HUES48 (cell line): Measurements from ENCODE around the gene ADM2.

Source experiments
- H3K27ac ChIP-seq: one replicate; pipeline ENCODE4 v1.7.0; 2013; ENCODE audit warnings: low read depth, low read length, inconsistent platforms
- H3K27me3 ChIP-seq: 2 replicates; pipeline ENCODE4 v1.6.1; 2013; ENCODE audit warnings: mild to moderate bottlenecking, low read length; ENCODE audit not compliant: control insufficient read depth, insufficient read depth
- H3K36me3 ChIP-seq: 2 replicates; pipeline ENCODE4 v1.6.1; 2013; ENCODE audit warnings: low read length; ENCODE audit not compliant: control insufficient read depth, insufficient read depth
- H3K4me1 ChIP-seq: 2 replicates; pipeline ENCODE4 v1.6.1; 2013; ENCODE audit warnings: mild to moderate bottlenecking, low read length; ENCODE audit not compliant: control insufficient read depth, insufficient read depth
- H3K4me3 ChIP-seq: 2 replicates; pipeline ENCODE4 v1.5.1; 2013; ENCODE audit warnings: mild to moderate bottlenecking, low read depth, low read length
- H3K9ac ChIP-seq: 2 replicates; pipeline ENCODE4 v1.6.1; 2013; ENCODE audit warnings: mild to moderate bottlenecking, low read depth, low read length, moderate library complexity
- H3K9me3 ChIP-seq: 2 replicates; pipeline ENCODE4 v1.6.1; 2013; ENCODE audit warnings: low read length; ENCODE audit not compliant: control insufficient read depth, insufficient read depth

Gene ADM2

DNA sequence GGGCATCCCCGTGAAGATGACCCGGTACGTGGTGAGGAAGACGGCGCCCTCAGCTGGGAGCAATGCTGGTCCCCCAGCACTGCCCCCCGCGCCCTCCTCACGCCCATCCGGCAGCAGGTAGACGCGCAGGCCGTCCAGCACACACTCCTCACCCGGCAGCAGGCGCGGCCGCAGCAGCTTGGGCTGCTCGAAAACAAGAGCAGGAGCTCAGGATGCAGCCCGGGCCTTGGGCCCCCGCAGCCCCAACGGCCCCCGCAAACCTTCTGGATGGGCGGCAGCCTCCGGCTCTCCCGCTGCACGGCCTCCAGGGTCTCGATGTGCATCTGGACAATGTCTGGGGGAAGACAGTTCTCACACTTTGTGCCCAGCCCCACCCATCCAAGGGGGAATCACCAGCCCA lies 19.8 kb upstream of the ADM2 start:
- Histone ChIP-seq H3K9ac (no peak overlapping the region), H3K36me3 (peaks cover 87% of the 10 kb centered on the region), H3K4me1 (no peaks in the 10 kb centered on the region)

DNA sequence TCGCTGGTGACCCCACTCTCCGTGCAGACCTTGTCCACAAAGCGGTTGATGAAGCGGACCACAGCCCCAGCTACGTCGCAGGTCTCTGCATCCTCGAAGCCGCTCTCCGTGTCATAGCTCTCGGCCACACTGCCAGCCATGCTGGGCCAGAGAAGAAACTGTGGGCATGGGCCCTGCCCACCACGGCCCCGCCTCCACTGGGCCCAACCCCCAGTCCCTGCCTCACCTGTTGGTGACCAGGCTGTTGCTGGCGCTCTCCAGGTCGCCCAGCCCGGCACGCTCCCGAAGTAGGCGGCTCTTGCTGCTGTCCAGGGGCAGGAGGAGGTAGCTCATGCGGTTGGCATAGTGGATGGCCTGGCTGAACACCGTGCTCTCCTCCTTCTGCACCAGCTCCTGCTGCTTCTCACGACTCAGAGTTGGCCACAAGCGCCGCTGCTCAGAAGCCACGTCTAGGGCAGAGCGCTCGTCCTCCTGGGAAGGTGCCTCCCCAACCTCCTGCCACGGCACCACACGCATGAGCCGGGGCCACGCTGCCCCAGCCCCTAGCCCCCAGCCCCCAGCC lies 19.3 kb upstream of the ADM2 start:
- H3K9ac ChIP-seq, result no peak overlapping the region
- H3K36me3 ChIP-seq, result peaks cover 92% of the 10 kb centered on the region

More for the DNA sequence above, 19.8 kb upstream of the ADM2 start:
- H3K4me3 ChIP-seq, result no peak overlapping the region
- no peak overlapping the region for H3K27ac ChIP-seq
- no peaks in the 10 kb centered on the region for H3K9me3 ChIP-seq
- no peaks in the 10 kb centered on the region for H3K27me3 ChIP-seq

DNA sequence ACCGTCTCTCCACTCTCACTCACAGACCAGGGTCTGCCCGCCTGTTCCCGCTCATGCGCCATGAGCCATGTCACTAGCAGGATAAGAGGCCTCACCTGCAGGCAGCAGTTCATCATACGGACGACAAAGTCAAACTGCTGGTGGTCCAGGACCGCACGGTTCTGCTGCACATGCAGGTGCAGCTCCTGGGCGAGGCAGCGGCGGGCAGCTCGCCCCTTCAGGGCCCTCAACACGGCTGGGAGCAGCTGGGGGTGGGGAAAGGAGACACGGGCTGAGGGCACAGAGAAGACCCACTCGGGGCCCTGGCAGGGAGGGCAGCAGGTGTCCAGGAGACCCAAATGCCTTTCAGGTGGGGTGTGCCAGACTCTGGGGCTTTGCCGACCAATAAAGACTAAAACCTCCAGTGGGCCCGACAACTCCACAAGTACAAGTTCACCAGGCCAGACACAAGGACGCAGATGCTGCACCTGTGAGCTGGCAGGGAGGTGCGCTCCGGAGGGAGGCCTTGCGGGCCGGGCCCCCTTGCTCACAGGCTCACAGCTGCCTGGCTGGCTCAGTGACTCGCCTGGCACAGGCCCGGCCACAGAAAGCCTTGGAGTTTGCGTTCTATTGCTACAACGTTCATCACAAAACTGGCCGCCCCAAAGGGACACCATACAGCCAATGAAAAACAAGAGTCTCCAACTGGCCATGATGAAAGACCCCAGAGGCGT lies 18.0 kb upstream of the ADM2 start:
- Histone ChIP-seq H3K9me3 (no peaks in the 10 kb centered on the region), H3K36me3 (peaks cover 89% of the 10 kb centered on the region), H3K4me3 (no peak overlapping the region), H3K27me3 (no peaks in the 10 kb centered on the region), H3K27ac (no peak overlapping the region), H3K9ac (no peak overlapping the region), H3K4me1 (no peaks in the 10 kb centered on the region)

More for the DNA sequence above, 19.3 kb upstream of the ADM2 start:
- Histone ChIP-seq H3K4me3 (no peak overlapping the region), H3K27me3 (no peaks in the 10 kb centered on the region), H3K9me3 (no peaks in the 10 kb centered on the region), H3K27ac (no peak overlapping the region), H3K4me1 (no peaks in the 10 kb centered on the region)

DNA sequence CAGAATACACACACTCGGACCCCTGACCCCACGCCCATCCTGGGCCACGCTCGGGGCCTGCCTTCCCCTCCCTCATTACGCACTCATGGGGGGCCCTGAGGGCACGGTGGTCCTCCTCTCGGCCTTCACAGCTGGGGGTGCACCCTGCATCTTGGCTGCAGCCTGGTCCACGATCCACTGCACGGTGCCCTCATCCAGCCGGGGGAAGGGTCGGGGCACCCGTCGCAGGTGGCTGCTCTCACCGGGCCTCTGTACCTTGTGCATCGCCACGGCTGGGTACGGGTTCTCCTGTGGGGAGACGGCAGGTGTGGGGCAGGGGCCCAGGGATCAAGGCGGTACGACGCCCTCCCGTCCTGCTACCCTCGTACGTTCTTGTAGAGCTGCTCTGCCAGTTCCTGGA lies 16.9 kb upstream of the ADM2 start:
- Histone ChIP-seq H3K9me3 (no peaks in the 10 kb centered on the region), H3K9ac (no peak overlapping the region), H3K4me3 (no peak overlapping the region), H3K36me3 (peaks cover 78% of the 10 kb centered on the region), H3K27ac (no peak overlapping the region), H3K4me1 (no peaks in the 10 kb centered on the region), H3K27me3 (no peaks in the 10 kb centered on the region)

DNA sequence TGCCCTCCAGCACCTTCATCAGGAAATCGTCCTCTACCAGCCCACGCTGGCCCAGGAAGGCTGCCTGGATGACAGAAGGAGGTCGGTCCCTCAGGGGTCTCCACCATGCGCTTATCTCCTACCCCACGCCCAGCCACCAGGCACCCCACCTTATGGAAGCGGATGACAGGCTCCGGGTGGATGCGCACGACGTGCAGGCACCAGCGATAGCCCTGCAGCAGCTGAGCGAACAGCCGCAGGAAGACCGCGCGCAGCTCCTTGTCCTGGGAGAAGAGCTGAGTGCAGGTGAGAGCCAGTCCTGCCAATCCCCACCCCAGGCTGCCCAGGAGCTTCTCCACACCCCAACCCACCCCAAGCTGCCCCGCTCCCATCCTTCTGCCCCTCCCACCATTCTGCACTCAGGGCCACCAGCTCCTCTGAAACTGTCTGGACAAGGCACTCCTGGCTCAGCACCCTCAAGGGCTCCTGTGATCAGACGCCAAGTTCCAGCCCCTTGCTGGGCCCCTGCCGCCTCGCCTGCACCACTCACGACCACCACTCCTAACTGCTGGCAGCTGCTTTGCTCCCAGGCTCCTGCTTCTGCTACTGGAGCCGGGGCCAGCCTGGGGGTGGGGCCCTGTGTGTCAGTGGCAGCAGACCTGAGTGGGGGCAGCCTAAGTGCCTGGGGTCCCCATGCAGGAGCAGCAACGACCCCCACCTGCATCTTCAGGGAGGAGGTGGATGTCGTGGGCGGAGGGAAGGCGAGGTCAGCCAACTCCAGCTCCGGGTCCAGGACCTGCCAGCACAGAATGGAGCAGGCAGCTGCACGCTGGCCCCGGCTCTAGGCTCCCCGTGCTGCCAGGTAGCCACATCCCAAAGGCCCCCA lies 16.0 kb upstream of the ADM2 start:
- no peaks in the 10 kb centered on the region for H3K9me3 ChIP-seq
- H3K27me3 ChIP-seq, result no peaks in the 10 kb centered on the region
- no peak overlapping the region for H3K4me3 ChIP-seq
- no peak overlapping the region for H3K9ac ChIP-seq
- H3K4me1 ChIP-seq, result peaks cover 4% of the 10 kb centered on the region
- H3K36me3 ChIP-seq, result peaks cover 69% of the 10 kb centered on the region
- H3K27ac ChIP-seq, result no peak overlapping the region

DNA sequence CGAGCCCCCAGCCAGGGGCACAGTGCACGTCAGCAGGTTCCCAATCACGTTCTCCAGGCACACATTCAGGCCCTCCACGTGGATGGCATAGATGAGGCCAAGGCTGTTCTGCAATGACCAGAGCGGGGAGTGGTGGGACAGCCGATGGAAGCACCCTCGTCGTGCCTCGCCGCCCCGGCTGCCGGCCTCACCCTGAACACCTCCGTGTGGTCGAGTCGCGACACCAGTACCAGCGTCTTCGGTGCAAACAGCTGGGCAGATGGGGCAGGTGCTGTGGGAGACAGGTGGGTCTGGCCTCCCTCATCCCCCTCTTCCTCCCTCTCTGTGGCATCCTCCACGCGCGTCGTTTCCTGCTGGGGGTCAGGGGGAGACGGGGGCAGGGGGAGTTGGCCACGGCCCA lies 14.0 kb upstream of the ADM2 start:
- peaks cover 50% of the 10 kb centered on the region for H3K36me3 ChIP-seq
- H3K27ac ChIP-seq, result no peak overlapping the region
- no peak overlapping the region for H3K4me3 ChIP-seq
- no peaks in the 10 kb centered on the region for H3K27me3 ChIP-seq
- no peak overlapping the region for H3K9ac ChIP-seq
- H3K4me1 ChIP-seq, result peaks cover 6% of the 10 kb centered on the region
- H3K9me3 ChIP-seq, result no peaks in the 10 kb centered on the region

DNA sequence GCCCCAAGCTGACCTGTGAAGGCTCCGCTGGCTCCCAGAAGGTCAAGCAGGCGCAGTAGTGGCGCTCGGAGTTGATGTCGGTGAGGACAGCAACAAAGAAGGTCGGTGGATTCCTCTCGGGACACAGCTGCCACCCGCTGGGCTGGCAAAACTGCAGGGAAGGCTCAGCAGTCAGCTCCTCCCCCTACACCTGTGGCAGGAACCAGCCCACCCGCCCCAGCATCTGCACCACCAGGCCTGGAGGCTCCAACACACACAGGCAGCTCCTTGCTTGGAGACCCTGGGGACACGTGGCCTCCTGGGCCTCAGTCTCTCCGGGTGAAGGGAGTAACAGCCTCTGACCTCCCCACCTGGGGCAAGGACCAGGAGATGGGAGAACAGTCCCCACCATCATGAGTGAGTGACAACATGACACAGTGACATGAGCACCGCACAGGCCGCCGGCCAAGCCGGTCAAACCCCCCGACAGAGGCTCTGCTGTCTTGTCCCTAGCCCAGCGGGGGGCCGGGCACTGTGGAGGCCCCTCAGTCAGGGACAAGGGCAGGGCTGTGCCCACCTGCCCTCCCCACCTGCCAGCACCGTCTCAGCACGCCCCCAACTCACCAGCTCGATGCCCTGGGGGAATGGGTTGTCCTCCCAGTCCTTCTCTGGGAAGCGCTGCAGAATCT lies 13.4 kb upstream of the ADM2 start:
- peaks cover 45% of the 10 kb centered on the region for H3K36me3 ChIP-seq

GRCh38 chr22:50468626-50469025 lies 12.7 kb upstream of the ADM2 start:
- Histone ChIP-seq H3K27ac (no peak overlapping the region), H3K4me3 (no peak overlapping the region)

More for the DNA sequence above, 13.4 kb upstream of the ADM2 start:
- H3K4me1 ChIP-seq, result peaks cover 6% of the 10 kb centered on the region
- no peaks in the 10 kb centered on the region for H3K27me3 ChIP-seq
- H3K27ac ChIP-seq, result no peak overlapping the region
- H3K9ac ChIP-seq, result no peak overlapping the region
- no peak overlapping the region for H3K4me3 ChIP-seq
- H3K9me3 ChIP-seq, result no peaks in the 10 kb centered on the region

GRCh38 chr22:50469377-50470305 lies 11.7 kb upstream of the ADM2 start:
- Histone ChIP-seq H3K9ac (0 out of 2 replicates have a peak overlapping the region, but pooled peaks have one; percentile 23), H3K4me3 (no peak overlapping the region), H3K36me3 (peaks cover 27% of the 10 kb centered on the region), H3K4me1 (peaks cover 11% of the 10 kb centered on the region), H3K27me3 (no peaks in the 10 kb centered on the region), H3K27ac (peak overlapping the region; percentile 45), H3K9me3 (no peaks in the 10 kb centered on the region)

More at GRCh38 chr22:50468626-50469025, 12.7 kb upstream of the ADM2 start:
- Histone ChIP-seq H3K9me3 (no peaks in the 10 kb centered on the region), H3K4me1 (peaks cover 8% of the 10 kb centered on the region), H3K27me3 (no peaks in the 10 kb centered on the region), H3K36me3 (peaks cover 37% of the 10 kb centered on the region), H3K9ac (no peak overlapping the region)

DNA sequence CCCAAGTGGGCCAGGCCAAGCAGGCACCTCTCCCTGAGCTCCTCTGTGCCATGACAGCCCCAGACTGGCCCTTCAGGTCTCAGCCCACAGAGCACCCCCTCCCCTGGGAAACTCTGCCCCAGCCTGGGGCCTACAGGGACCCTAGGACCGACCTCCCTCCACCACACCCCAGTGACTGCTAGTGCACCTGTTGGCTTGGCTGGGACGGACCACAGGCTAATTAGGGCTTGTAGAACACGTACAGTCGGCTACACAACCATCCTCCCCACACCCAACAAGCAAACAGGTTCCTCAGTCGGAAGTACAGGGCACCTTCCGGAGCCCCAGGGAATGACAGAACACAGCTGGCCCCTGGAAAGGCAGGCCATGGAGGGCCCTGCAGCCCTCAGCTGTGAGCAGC lies 10.9 kb upstream of the ADM2 start:
- Histone ChIP-seq H3K9me3 (no peaks in the 10 kb centered on the region), H3K36me3 (peaks cover 20% of the 10 kb centered on the region), H3K4me1 (peaks cover 13% of the 10 kb centered on the region), H3K27ac (no peak overlapping the region), H3K27me3 (no peaks in the 10 kb centered on the region), H3K4me3 (no peak overlapping the region), H3K9ac (no peak overlapping the region)
